AG09319 (cell line): ENCODE data around the gene OR5K4.

Source experiments
- DNase-seq: peaks from one replicate; pipeline ENCODE4 v3.0.0-alpha.2; 2010; ENCODE audit warnings: low read depth; ENCODE audit errors: extremely low read depth
- TF ChIP-seq, protein P1 (sequence below): IDR thresholded peaks from 2 replicates; pipeline ENCODE4 v1.5.1; 2011; ENCODE audit warnings: low read depth, mild to moderate bottlenecking, inconsistent platforms, low read length, moderate library complexity

OR5K4 gene

GRCh38 chr3:98402507-98402906 is 48.9 kb downstream of the OR5K4 start:
- TF ChIP-seq, protein P1, sequence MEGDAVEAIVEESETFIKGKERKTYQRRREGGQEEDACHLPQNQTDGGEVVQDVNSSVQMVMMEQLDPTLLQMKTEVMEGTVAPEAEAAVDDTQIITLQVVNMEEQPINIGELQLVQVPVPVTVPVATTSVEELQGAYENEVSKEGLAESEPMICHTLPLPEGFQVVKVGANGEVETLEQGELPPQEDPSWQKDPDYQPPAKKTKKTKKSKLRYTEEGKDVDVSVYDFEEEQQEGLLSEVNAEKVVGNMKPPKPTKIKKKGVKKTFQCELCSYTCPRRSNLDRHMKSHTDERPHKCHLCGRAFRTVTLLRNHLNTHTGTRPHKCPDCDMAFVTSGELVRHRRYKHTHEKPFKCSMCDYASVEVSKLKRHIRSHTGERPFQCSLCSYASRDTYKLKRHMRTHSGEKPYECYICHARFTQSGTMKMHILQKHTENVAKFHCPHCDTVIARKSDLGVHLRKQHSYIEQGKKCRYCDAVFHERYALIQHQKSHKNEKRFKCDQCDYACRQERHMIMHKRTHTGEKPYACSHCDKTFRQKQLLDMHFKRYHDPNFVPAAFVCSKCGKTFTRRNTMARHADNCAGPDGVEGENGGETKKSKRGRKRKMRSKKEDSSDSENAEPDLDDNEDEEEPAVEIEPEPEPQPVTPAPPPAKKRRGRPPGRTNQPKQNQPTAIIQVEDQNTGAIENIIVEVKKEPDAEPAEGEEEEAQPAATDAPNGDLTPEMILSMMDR, result no peak
- DNase-seq, result no peak

GRCh38 chr3:98404010-98404409 is 50.4 kb downstream of the OR5K4 start:
- TF ChIP-seq, protein P1, result no peak
- DNase-seq, result no peak
